Lower leg skin (tissue), 4 donors: Measurements from ENCODE around the gene PIAS3. TPM values are rescaled to one million over a fixed set of nuclear protein-coding genes. Genes with fewer than 3 reads are reported as not detected.

Experiments
- DNase-seq, 2 donors: peaks; one replicate each; pipeline ENCODE4 v3.0.0-alpha.2; 2019; ENCODE audit warnings: low spot score in 2 of 2
- H3K4me3 ChIP-seq: fragments of 200-600 bp; sonication (generic); 2 replicates; pipeline ENCODE4 v1.5.1; 2017; ENCODE audit warnings: mild to moderate bottlenecking, low read depth; ENCODE audit not compliant: poor library complexity, severe bottlenecking
- CTCF ChIP-seq, 3 donors: fragments of 450-650 bp; IDR thresholded peaks; one replicate each; pipeline ENCODE4 v1.5.1; 2016; ENCODE audit warnings: antibody characterized with exemption in 3 of 3, mild to moderate bottlenecking in 3 of 3, moderate library complexity in 2 of 3
- POLR2A ChIP-seq, 2 donors: fragments of 450-650 bp; IDR thresholded peaks; one replicate each; pipeline ENCODE4 v1.6.1; 2016 to 2017; ENCODE audit warnings: antibody characterized with exemption in 2 of 2, mild to moderate bottlenecking in 1 of 2, moderate library complexity in 1 of 2
- WGBS, 2 donors: methylation state at CpG; one replicate each; pipeline ENCODE4 v1.1.5; 2018; 5-methylcytosine and 5-hydroxymethylcytosine counted together
- intact Hi-C: fragments of 100-400 bp; cut with DNase I; formaldehyde crosslinking; loops from one replicate; pipeline ENCODE4 v1.15.0; 2023; ENCODE audit warnings: low total_unique reads
- total RNA-seq, 4 donors: library from RNA; depleted of rRNA; stranded (reverse); fragments of >200 nt; gene quantifications; one replicate each; pipeline ENCODE4 v1.1.0, GENCODE V29; 2016

The PIAS3 gene
- total RNA-seq, 4 donors from 2014 or later = 22.8 to 47.7 (median 33.0) TPM

- 71 to 91% methylated on average over 4 of the region's 4 CpGs for WGBS, 2 donors
- no peak overlapping the region for H3K4me3 ChIP-seq
- DNase-seq = no peak
- TF ChIP-seq POLR2A (IDR thresholded peaks at IDR 0.05) = no peak
- TF ChIP-seq CTCF (IDR thresholded peaks at IDR 0.05) = no peak
- intact Hi-C loops = no loop called here
These were observed 1.7 kb downstream of the PIAS3 start for GRCh38 chr1:145857170-145857569.

GRCh38 chr1:145855426-145855948, 3.4 kb downstream of the PIAS3 start:
- DNase-seq = no peak
- no peak overlapping the region for H3K4me3 ChIP-seq
- intact Hi-C loops = no loop called here
- TF ChIP-seq CTCF (IDR thresholded peaks at IDR 0.05) = no peak
- 85 to 90% methylated on average over 7 of the region's 7 CpGs for WGBS, 2 donors

- no peak overlapping the region for H3K4me3 ChIP-seq
- 78 to 79% methylated on average over 14 to 15 of the region's 15 CpGs for WGBS, 2 donors
- TF ChIP-seq POLR2A (IDR thresholded peaks at IDR 0.05) = no peak
- no peak for TF ChIP-seq CTCF (IDR thresholded peaks at IDR 0.05)
- intact Hi-C loops = loop anchor here (5.0 kb wide), 2 partner anchors 58 to 163 kb away; no protein-coding TSS in a partner anchor
- no peak for DNase-seq
These were observed 9.3 kb downstream of the PIAS3 start for GRCh38 chr1:145849356-145850160.

GRCh38 chr1:145847827-145848226, 11.1 kb downstream of the PIAS3 start:
- H3K4me3 ChIP-seq = no peak overlapping the region
- no peak for DNase-seq
- intact Hi-C loops = loop anchor here (5.0 kb wide), 2 partner anchors 59 to 164 kb away; no protein-coding TSS in a partner anchor
- TF ChIP-seq CTCF (IDR thresholded peaks at IDR 0.05) = no peak
- no peak for TF ChIP-seq POLR2A (IDR thresholded peaks at IDR 0.05)
- 75 to 79% methylated on average over 3 of the region's 3 CpGs for WGBS, 2 donors

GRCh38 chr1:145846201-145846612, 12.7 kb downstream of the PIAS3 start:
- intact Hi-C loops = loop anchor here (5.0 kb wide), 2 partner anchors 61 to 166 kb away; no protein-coding TSS in a partner anchor
- no peak for DNase-seq
- TF ChIP-seq CTCF (IDR thresholded peaks at IDR 0.05) (no peak), POLR2A (IDR thresholded peaks at IDR 0.05) (no peak)
- no peak overlapping the region for H3K4me3 ChIP-seq
- 47 to 53% methylated on average over 3 of the region's 3 CpGs for WGBS, 2 donors
